HUES64 (cell line): Measurements from ENCODE around the gene DHX30.
A peak's percentile ranks its signal among the peaks of the same experiment; 100 is the strongest.
"Not testable (repeated sequence)": the region's sequence is repeated elsewhere in the genome, so short reads cannot be mapped to it uniquely, and the experiment has no call there.

Source experiments
- H3K27ac ChIP-seq: 2 replicates; pipeline ENCODE4 v1.7.0; 2013; ENCODE audit warnings: low read depth, low read length, inconsistent platforms
- H3K27me3 ChIP-seq: 2 replicates; pipeline ENCODE4 v1.6.1; 2013; ENCODE audit warnings: mild to moderate bottlenecking, low read length; ENCODE audit not compliant: insufficient read depth
- H3K36me3 ChIP-seq: 2 replicates; pipeline ENCODE4 v1.6.1; 2013; ENCODE audit warnings: mild to moderate bottlenecking, low read length; ENCODE audit not compliant: insufficient read depth
- H3K4me1 ChIP-seq: 2 replicates; pipeline ENCODE4 v1.6.1; 2013; ENCODE audit warnings: mild to moderate bottlenecking, low read length, moderate library complexity; ENCODE audit not compliant: insufficient read depth
- H3K4me3 ChIP-seq: 2 replicates; pipeline ENCODE4 v1.5.1; 2013; ENCODE audit warnings: mild to moderate bottlenecking, low read length, moderate library complexity
- H3K9ac ChIP-seq: 2 replicates; pipeline ENCODE4 v1.6.1; 2013; ENCODE audit warnings: mild to moderate bottlenecking, low read depth, low read length
- H3K9me3 ChIP-seq: 2 replicates; pipeline ENCODE4 v1.6.1; 2013; ENCODE audit warnings: low read depth, low read length; ENCODE audit not compliant: insufficient read depth
- WGBS: fragments of 150-250, 120-280 bp; methylation state at CpG from one replicate; pipeline ENCODE4 v1.1.7; 2013; ENCODE audit warnings: missing lambda C conversion rate; 5-methylcytosine and 5-hydroxymethylcytosine counted together

The DHX30 gene

GRCh38 chr3:47813551-47814177, 10.7 kb downstream of the DHX30 start:
- Histone ChIP-seq H3K27me3 (no peaks in the 10 kb centered on the region), H3K27ac (no peak overlapping the region), H3K9ac (no peak overlapping the region), H3K4me1 (no peaks in the 10 kb centered on the region), H3K36me3 (peaks cover 88% of the 10 kb centered on the region), H3K9me3 (no peaks in the 10 kb centered on the region), H3K4me3 (no peak overlapping the region)
- WGBS, result 98% methylated on average over 8 of the region's 8 CpGs

- 94% methylated on average over 7 of the region's 7 CpGs for WGBS
Measured at GRCh38 chr3:47817609-47818008, 14.7 kb downstream of the DHX30 start.

GRCh38 chr3:47824541-47825473, 21.9 kb downstream of the DHX30 start:
- H3K9me3 ChIP-seq, result no peaks in the 10 kb centered on the region
- H3K4me3 ChIP-seq, result peak overlapping the region; percentile 86
- no peaks in the 10 kb centered on the region for H3K27me3 ChIP-seq
- H3K9ac ChIP-seq, result peak overlapping the region; percentile 97
- peaks cover 8% of the 10 kb centered on the region for H3K4me1 ChIP-seq
- H3K27ac ChIP-seq, result peak overlapping the region; percentile 86
- 5% methylated on average over 77 of the region's 77 CpGs for WGBS
- H3K36me3 ChIP-seq, result peaks cover 48% of the 10 kb centered on the region

More at GRCh38 chr3:47817609-47818008, 14.7 kb downstream of the DHX30 start:
- no peaks in the 10 kb centered on the region for H3K27me3 ChIP-seq
- no peak overlapping the region for H3K4me3 ChIP-seq
- no peaks in the 10 kb centered on the region for H3K4me1 ChIP-seq
- H3K36me3 ChIP-seq, result peaks cover 81% of the 10 kb centered on the region
- no peaks in the 10 kb centered on the region for H3K9me3 ChIP-seq
- no peak overlapping the region for H3K27ac ChIP-seq
- H3K9ac ChIP-seq, result no peak overlapping the region

- peak overlapping the region; percentile 97 for H3K9ac ChIP-seq
- 30% methylated on average over 7 of the region's 7 CpGs for WGBS
- H3K36me3 ChIP-seq, result peaks cover 50% of the 10 kb centered on the region
- H3K27me3 ChIP-seq, result no peaks in the 10 kb centered on the region
- peak overlapping the region; percentile 86 for H3K4me3 ChIP-seq
- H3K27ac ChIP-seq, result peak overlapping the region; percentile 86
- H3K4me1 ChIP-seq, result peaks cover 8% of the 10 kb centered on the region
- no peaks in the 10 kb centered on the region for H3K9me3 ChIP-seq
Measured at GRCh38 chr3:47825590-47825989, 22.7 kb downstream of the DHX30 start.

GRCh38 chr3:47829482-47829881, 26.5 kb downstream of the DHX30 start:
- not testable (repeated sequence) for H3K9ac ChIP-seq

GRCh38 chr3:47836986-47837385, 34.0 kb downstream of the DHX30 start:
- Histone ChIP-seq H3K4me3 (no peak overlapping the region), H3K9ac (no peak overlapping the region), H3K4me1 (peaks cover 16% of the 10 kb centered on the region), H3K9me3 (no peaks in the 10 kb centered on the region), H3K36me3 (peaks cover 88% of the 10 kb centered on the region), H3K27me3 (no peaks in the 10 kb centered on the region), H3K27ac (no peak overlapping the region)
- 78% methylated on average over 7 of the region's 7 CpGs for WGBS

More at GRCh38 chr3:47829482-47829881, 26.5 kb downstream of the DHX30 start:
- not testable (repeated sequence) for H3K27me3 ChIP-seq, H3K9me3 ChIP-seq, H3K27ac ChIP-seq, H3K4me3 ChIP-seq, H3K4me1 ChIP-seq
- WGBS, result 100% methylated on average over 8 of the region's 9 CpGs
- H3K36me3 ChIP-seq, result peaks cover 79% of the 10 kb centered on the region

GRCh38 chr3:47838503-47838902, 35.6 kb downstream of the DHX30 start:
- Histone ChIP-seq H3K27ac (no peak overlapping the region), H3K9ac (no peak overlapping the region), H3K36me3 (peaks cover 87% of the 10 kb centered on the region), H3K4me1 (peaks cover 24% of the 10 kb centered on the region), H3K27me3 (no peaks in the 10 kb centered on the region), H3K9me3 (no peaks in the 10 kb centered on the region), H3K4me3 (no peak overlapping the region)
- WGBS, result 94% methylated on average over 5 of the region's 5 CpGs

- H3K9me3 ChIP-seq, result no peaks in the 10 kb centered on the region
- peaks cover 96% of the 10 kb centered on the region for H3K36me3 ChIP-seq
- peak overlapping the region; percentile 90; the same call in 1 of the 2 replicates for H3K27ac ChIP-seq
- H3K4me1 ChIP-seq, result peaks cover 24% of the 10 kb centered on the region
- 7% methylated on average over 7 of the region's 7 CpGs for WGBS
- peak overlapping the region; percentile 31; the same call in 1 of the 2 replicates for H3K9ac ChIP-seq
- H3K27me3 ChIP-seq, result no peaks in the 10 kb centered on the region
- H3K4me3 ChIP-seq, result peak overlapping the region; percentile 23; the same call in 1 of the 2 replicates
Measured at GRCh38 chr3:47841786-47842349, 38.9 kb downstream of the DHX30 start.

GRCh38 chr3:47846186-47846879, 43.4 kb downstream of the DHX30 start:
- no peaks in the 10 kb centered on the region for H3K9me3 ChIP-seq
- H3K27me3 ChIP-seq, result no peaks in the 10 kb centered on the region
- H3K9ac ChIP-seq, result no peak overlapping the region
- peaks cover 13% of the 10 kb centered on the region for H3K4me1 ChIP-seq
- H3K4me3 ChIP-seq, result no peak overlapping the region
- H3K27ac ChIP-seq, result no peak overlapping the region
- 95% methylated on average over 37 of the region's 37 CpGs for WGBS
- H3K36me3 ChIP-seq, result peaks cover 100% of the 10 kb centered on the region

GRCh38 chr3:47846880-47847248, 43.9 kb downstream of the DHX30 start:
- H3K9ac ChIP-seq, result no peak overlapping the region
- no peaks in the 10 kb centered on the region for H3K9me3 ChIP-seq
- no peak overlapping the region for H3K27ac ChIP-seq
- H3K36me3 ChIP-seq, result peaks cover 100% of the 10 kb centered on the region
- WGBS, result 96% methylated on average over 10 of the region's 10 CpGs
- no peak overlapping the region for H3K4me3 ChIP-seq
- H3K4me1 ChIP-seq, result peaks cover 9% of the 10 kb centered on the region; the same call in 1 of the 2 replicates
- no peaks in the 10 kb centered on the region for H3K27me3 ChIP-seq
